ENCODE results near the gene D2HGDH.
"Not testable (repeated sequence)": the region's sequence is repeated elsewhere in the genome, so short reads cannot be mapped to it uniquely, and the experiment has no call there.

Gene D2HGDH

GRCh38 chr2:241776336-241777169, 42.1 kb downstream of the D2HGDH start, which contains the start of gene GAL3ST2:
TSS of gene GAL3ST2 (plus strand) at chr2:241776822. CDS start at chr2:241776956, 134 bp downstream.
- ChIA-PET POLR2A (no interaction called here), CTCF (interaction anchor here (1.9 kb wide), 1 partner anchor 9 kb away, joined by 5 read pairs; no protein-coding TSS in a partner anchor)
- peaks cover 0 to 19% (median 9%) of the 10 kb centered on the region in 4 experiments for H3K4me1 ChIP-seq (ENCODE audit: control extremely low read depth in 1 of 4, control insufficient read depth in 4 of 4, insufficient read depth in 4 of 4, low read length in 3 of 4)
- peaks cover 0 to 5% (median 0%) of the 10 kb centered on the region in 5 experiments for H3K9me3 ChIP-seq (ENCODE audit: control extremely low read depth in 1 of 5, control insufficient read depth in 4 of 5, insufficient read depth in 2 of 5, low read depth in 1 of 5, low read length in 4 of 5)
- 94% methylated on average over 17 of the region's 27 CpGs for WGBS (ENCODE audit: insufficient coverage)
- H3K36me3 ChIP-seq (ENCODE audit: control insufficient read depth in 4 of 4, insufficient read depth in 4 of 4, low read length in 3 of 4) = no peaks in the 10 kb centered on the region
- H3K4me3 ChIP-seq (ENCODE audit: control insufficient read depth in 1 of 7, extremely low read depth in 1 of 7, insufficient read depth in 4 of 7, low read depth in 2 of 7, low read length in 6 of 7) = no peak within 1 kb of the TSS
- H3K27ac ChIP-seq (ENCODE audit: insufficient read depth in 1 of 2, low read depth in 1 of 2, low read length in 2 of 2, poor library complexity in 1 of 2, severe bottlenecking in 2 of 2) = no peak within 1 kb of the TSS
- peaks cover 0 to 2% (median 0%) of the 10 kb centered on the region in 5 experiments for H3K27me3 ChIP-seq (replicated peaks in 2 of 5; ENCODE audit: control insufficient read depth in 4 of 5, insufficient read depth in 5 of 5, low read length in 4 of 5)
- DNase-seq = no peak

DNA sequence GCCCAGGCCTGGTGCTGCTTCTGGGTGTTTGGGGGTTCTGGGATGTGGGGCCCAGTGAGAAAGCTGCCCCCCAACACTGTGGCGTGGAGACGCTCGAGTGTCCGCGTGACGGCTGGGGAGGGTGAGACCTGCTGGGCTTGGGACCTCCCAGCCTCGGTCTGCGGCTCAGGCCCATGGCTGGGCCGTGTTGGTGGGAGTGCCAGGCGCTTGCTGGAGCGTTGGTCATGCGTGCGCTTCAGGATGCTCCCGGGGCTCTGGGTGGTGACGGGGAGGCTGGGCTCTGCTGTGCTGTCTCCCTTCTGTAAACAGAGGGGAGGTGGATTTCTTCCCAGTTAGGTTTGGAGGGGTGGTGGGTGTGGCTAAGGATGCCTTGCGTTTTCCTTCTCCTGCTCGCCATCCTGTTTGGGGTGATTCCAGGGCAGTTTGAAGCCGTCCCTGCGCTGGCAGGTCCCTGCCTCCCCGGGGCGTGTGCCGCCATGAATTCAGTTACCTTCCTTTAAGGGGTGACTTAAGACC, 42.8 kb downstream of the D2HGDH start:
- Histone ChIP-seq H3K36me3 (ENCODE audit: control insufficient read depth in 4 of 4, insufficient read depth in 4 of 4, low read length in 3 of 4) (no peaks in the 10 kb centered on the region), H3K27me3 (replicated peaks in 2 of 5; ENCODE audit: control insufficient read depth in 4 of 5, insufficient read depth in 5 of 5, low read length in 4 of 5) (peaks cover 0 to 2% (median 0%) of the 10 kb centered on the region in 5 experiments), H3K27ac (ENCODE audit: insufficient read depth in 1 of 2, low read depth in 1 of 2, low read length in 2 of 2, poor library complexity in 1 of 2, severe bottlenecking in 2 of 2) (no peak overlapping the region), H3K9me3 (ENCODE audit: control extremely low read depth in 1 of 5, control insufficient read depth in 4 of 5, insufficient read depth in 2 of 5, low read depth in 1 of 5, low read length in 4 of 5) (peaks cover 0 to 5% (median 0%) of the 10 kb centered on the region in 5 experiments), H3K4me1 (ENCODE audit: control extremely low read depth in 1 of 4, control insufficient read depth in 4 of 4, insufficient read depth in 4 of 4, low read length in 3 of 4) (peaks cover 0 to 13% (median 8%) of the 10 kb centered on the region in 4 experiments), H3K4me3 (ENCODE audit: control insufficient read depth in 1 of 7, extremely low read depth in 1 of 7, insufficient read depth in 4 of 7, low read depth in 2 of 7, low read length in 6 of 7) (no peak overlapping the region)
- ChIA-PET CTCF (no interaction called here), POLR2A (no interaction called here)
- DNase-seq = no peak
- WGBS (ENCODE audit: insufficient coverage) = 96% methylated on average over 11 of the region's 22 CpGs

GRCh38 chr2:241777686-241778627, 43.5 kb downstream of the D2HGDH start:
- ChIA-PET CTCF (interaction anchor here (0.8 to 1.0 kb wide), 2 partner anchors 9 to 11 kb away, joined by 3 read pairs; no protein-coding TSS in a partner anchor), POLR2A (no interaction called here)
- no peak overlapping the region for H3K27ac ChIP-seq (ENCODE audit: insufficient read depth in 1 of 2, low read depth in 1 of 2, low read length in 2 of 2, poor library complexity in 1 of 2, severe bottlenecking in 2 of 2)
- DNase-seq = no peak
- 90% methylated on average over 19 of the region's 21 CpGs for WGBS (ENCODE audit: insufficient coverage)
- peaks cover 0 to 9% (median 7%) of the 10 kb centered on the region in 4 experiments for H3K4me1 ChIP-seq (ENCODE audit: control extremely low read depth in 1 of 4, control insufficient read depth in 4 of 4, insufficient read depth in 4 of 4, low read length in 3 of 4)
- H3K36me3 ChIP-seq (ENCODE audit: control insufficient read depth in 4 of 4, insufficient read depth in 4 of 4, low read length in 3 of 4) = no peaks in the 10 kb centered on the region
- no peak overlapping the region for H3K4me3 ChIP-seq (ENCODE audit: control insufficient read depth in 1 of 7, extremely low read depth in 1 of 7, insufficient read depth in 4 of 7, low read depth in 2 of 7, low read length in 6 of 7)
- peaks cover 0 to 2% (median 0%) of the 10 kb centered on the region in 5 experiments for H3K27me3 ChIP-seq (replicated peaks in 2 of 5; ENCODE audit: control insufficient read depth in 4 of 5, insufficient read depth in 5 of 5, low read length in 4 of 5)
- peaks cover 0 to 8% (median 3%) of the 10 kb centered on the region in 5 experiments for H3K9me3 ChIP-seq (ENCODE audit: control extremely low read depth in 1 of 5, control insufficient read depth in 4 of 5, insufficient read depth in 2 of 5, low read depth in 1 of 5, low read length in 4 of 5)

DNA sequence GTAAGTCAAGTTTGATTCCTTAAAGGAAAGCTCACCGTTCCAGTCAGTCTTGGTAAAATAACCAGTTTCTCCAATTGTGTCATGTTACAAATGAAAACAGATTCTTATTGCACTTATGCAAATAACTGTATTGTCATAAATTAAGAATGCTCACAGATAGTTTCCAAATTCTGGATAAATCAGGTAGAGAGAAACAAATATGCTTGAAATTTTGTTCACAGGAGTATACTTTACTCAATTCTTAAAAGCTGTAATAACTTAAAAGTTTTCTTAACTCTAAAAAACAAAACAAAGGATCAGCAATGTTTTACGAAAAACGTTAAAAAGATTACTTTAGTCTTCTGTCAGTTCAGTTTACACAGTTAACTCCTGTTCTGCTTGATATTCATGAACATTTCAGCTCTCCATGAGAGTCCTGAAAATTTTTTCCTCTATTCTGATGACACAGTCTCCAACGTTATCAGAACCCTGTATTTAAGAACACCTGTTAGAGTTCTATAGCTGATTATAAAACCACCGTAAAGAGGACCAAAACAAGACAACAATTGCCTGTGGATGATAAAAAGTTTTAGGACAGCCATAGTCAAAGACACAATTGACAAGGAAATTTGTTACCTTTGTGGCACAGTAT, 46.6 kb downstream of the D2HGDH start:
- H3K27ac ChIP-seq (ENCODE audit: insufficient read depth in 1 of 2, low read depth in 1 of 2, low read length in 2 of 2, poor library complexity in 1 of 2, severe bottlenecking in 2 of 2) = no peak overlapping the region
- DNase-seq = peak in 1 of 3 donors; percentile 27
- WGBS (ENCODE audit: insufficient coverage) = 85% methylated on average over 4 of the region's 5 CpGs
- H3K27me3 ChIP-seq (replicated peaks in 2 of 5; ENCODE audit: control insufficient read depth in 4 of 5, insufficient read depth in 5 of 5, low read length in 4 of 5) = peaks cover 0 to 2% (median 0%) of the 10 kb centered on the region in 5 experiments
- peaks cover 0 to 9% (median 0%) of the 10 kb centered on the region in 4 experiments for H3K4me1 ChIP-seq (ENCODE audit: control extremely low read depth in 1 of 4, control insufficient read depth in 4 of 4, insufficient read depth in 4 of 4, low read length in 3 of 4)
- POLR2A ChIA-PET = no interaction called here
- CTCF ChIA-PET = no interaction called here
- no peaks in the 10 kb centered on the region for H3K36me3 ChIP-seq (ENCODE audit: control insufficient read depth in 4 of 4, insufficient read depth in 4 of 4, low read length in 3 of 4)
- H3K4me3 ChIP-seq (ENCODE audit: control insufficient read depth in 1 of 7, extremely low read depth in 1 of 7, insufficient read depth in 4 of 7, low read depth in 2 of 7, low read length in 6 of 7) = no peak overlapping the region
- peaks cover 0 to 9% (median 3%) of the 10 kb centered on the region in 5 experiments for H3K9me3 ChIP-seq (ENCODE audit: control extremely low read depth in 1 of 5, control insufficient read depth in 4 of 5, insufficient read depth in 2 of 5, low read depth in 1 of 5, low read length in 4 of 5)

DNA sequence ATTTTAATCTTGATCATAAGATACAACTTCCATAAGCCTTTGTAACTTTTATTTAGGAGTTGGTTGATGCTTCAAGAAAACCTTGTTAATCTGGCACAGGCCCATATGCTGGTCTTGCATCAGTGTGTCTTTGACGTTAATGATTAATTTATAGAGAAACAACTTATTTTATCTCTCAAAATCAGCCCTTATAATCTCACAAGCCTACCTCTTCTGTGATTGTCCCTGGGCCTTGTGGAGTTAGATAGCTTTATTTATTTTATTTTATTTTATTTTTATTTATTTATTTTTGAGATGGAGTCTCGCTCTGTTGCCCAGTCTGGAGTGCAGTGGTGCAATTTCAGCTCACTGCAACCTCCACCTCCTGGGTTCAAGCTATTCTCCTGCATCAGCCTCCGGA, 47.6 kb downstream of the D2HGDH start:
- DNase-seq; H3K4me3 ChIP-seq (ENCODE audit: control insufficient read depth in 1 of 7, extremely low read depth in 1 of 7, insufficient read depth in 4 of 7, low read depth in 2 of 7, low read length in 6 of 7); CTCF ChIA-PET; H3K36me3 ChIP-seq (ENCODE audit: control insufficient read depth in 4 of 4, insufficient read depth in 4 of 4, low read length in 3 of 4); H3K27me3 ChIP-seq (replicated peaks in 2 of 5; ENCODE audit: control insufficient read depth in 4 of 5, insufficient read depth in 5 of 5, low read length in 4 of 5); H3K27ac ChIP-seq (ENCODE audit: insufficient read depth in 1 of 2, low read depth in 1 of 2, low read length in 2 of 2, poor library complexity in 1 of 2, severe bottlenecking in 2 of 2); H3K4me1 ChIP-seq (ENCODE audit: control extremely low read depth in 1 of 4, control insufficient read depth in 4 of 4, insufficient read depth in 4 of 4, low read length in 3 of 4); H3K9me3 ChIP-seq (ENCODE audit: control extremely low read depth in 1 of 5, control insufficient read depth in 4 of 5, insufficient read depth in 2 of 5, low read depth in 1 of 5, low read length in 4 of 5); POLR2A ChIA-PET: not testable (repeated sequence)
- WGBS (ENCODE audit: insufficient coverage) = no CpG with 5 or more reads among the region's 3 CpGs

GRCh38 chr2:241788135-241788534, 53.7 kb downstream of the D2HGDH start:
- DNase-seq = no peak
- ChIA-PET CTCF (interaction anchor here (0.9 to 2.4 kb wide), 3 partner anchors 10 to 17 kb away, joined by 3 to 6 read pairs (median 4); no protein-coding TSS in a partner anchor), POLR2A (no interaction called here)

More at GRCh38 chr2:241788135-241788534, 53.7 kb downstream of the D2HGDH start:
- H3K4me3 ChIP-seq (ENCODE audit: control insufficient read depth in 1 of 7, extremely low read depth in 1 of 7, insufficient read depth in 4 of 7, low read depth in 2 of 7, low read length in 6 of 7) = no peak overlapping the region
- no CpG with 5 or more reads among the region's 4 CpGs for WGBS (ENCODE audit: insufficient coverage)
- H3K27me3 ChIP-seq (replicated peaks in 2 of 5; ENCODE audit: control insufficient read depth in 4 of 5, insufficient read depth in 5 of 5, low read length in 4 of 5) = no peaks in the 10 kb centered on the region
- peaks cover 0 to 4% (median 0%) of the 10 kb centered on the region in 5 experiments for H3K9me3 ChIP-seq (ENCODE audit: control extremely low read depth in 1 of 5, control insufficient read depth in 4 of 5, insufficient read depth in 2 of 5, low read depth in 1 of 5, low read length in 4 of 5)
- H3K4me1 ChIP-seq (ENCODE audit: control extremely low read depth in 1 of 4, control insufficient read depth in 4 of 4, insufficient read depth in 4 of 4, low read length in 3 of 4) = peaks cover 0 to 5% (median 0%) of the 10 kb centered on the region in 4 experiments
- H3K27ac ChIP-seq (ENCODE audit: insufficient read depth in 1 of 2, low read depth in 1 of 2, low read length in 2 of 2, poor library complexity in 1 of 2, severe bottlenecking in 2 of 2) = no peak overlapping the region
- H3K36me3 ChIP-seq (ENCODE audit: control insufficient read depth in 4 of 4, insufficient read depth in 4 of 4, low read length in 3 of 4) = no peaks in the 10 kb centered on the region
